Measurements from ENCODE around the gene CSNK1D. TPM values are rescaled to one million over a fixed set of nuclear protein-coding genes. Genes with fewer than 3 reads are reported as not detected.

Gene CSNK1D
- total and polyA plus RNA-seq, 8 donors, result 55.9 to 180 (median 89.1) TPM

DNA sequence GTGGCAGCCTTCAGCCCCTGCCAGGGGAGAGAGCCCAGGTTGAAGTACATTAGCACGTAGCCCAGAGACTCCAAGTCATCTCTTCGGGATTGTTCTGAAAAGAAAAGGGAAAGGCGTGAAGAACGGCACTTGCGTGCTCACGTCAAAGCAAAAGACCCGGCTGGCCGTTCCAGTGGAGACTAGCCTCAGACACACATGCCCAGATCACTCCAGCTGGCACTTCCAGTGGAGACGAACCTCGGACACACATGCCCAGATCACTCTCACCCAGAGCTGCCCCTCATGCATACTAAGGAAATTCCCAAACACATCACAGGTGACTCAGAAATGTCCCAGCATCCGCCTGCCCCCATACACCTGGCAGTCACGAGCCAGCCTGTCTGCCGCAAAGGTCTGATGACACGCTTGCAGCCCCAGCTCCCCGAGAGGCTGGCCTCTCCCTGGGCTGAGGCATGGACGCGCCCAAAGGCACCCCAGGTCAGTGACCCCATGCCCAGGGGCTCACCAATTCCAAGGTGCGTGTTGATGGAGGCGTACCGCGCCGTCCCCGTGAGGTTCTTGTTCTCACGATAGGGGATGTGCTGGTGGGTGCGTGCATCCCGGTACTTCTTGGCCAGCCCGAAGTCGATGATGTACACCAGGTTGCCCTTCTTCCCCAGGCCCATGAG, 20.9 kb downstream of the CSNK1D start:
- TF ChIP-seq EP300 (IDR thresholded peaks at IDR 0.05), result no peak
- TF ChIP-seq POLR2A (IDR thresholded peaks at IDR 0.05), result no peak
- no peak for TF ChIP-seq POLR2AphosphoS5 (IDR thresholded peaks at IDR 0.05)
- TF ChIP-seq, protein P1, sequence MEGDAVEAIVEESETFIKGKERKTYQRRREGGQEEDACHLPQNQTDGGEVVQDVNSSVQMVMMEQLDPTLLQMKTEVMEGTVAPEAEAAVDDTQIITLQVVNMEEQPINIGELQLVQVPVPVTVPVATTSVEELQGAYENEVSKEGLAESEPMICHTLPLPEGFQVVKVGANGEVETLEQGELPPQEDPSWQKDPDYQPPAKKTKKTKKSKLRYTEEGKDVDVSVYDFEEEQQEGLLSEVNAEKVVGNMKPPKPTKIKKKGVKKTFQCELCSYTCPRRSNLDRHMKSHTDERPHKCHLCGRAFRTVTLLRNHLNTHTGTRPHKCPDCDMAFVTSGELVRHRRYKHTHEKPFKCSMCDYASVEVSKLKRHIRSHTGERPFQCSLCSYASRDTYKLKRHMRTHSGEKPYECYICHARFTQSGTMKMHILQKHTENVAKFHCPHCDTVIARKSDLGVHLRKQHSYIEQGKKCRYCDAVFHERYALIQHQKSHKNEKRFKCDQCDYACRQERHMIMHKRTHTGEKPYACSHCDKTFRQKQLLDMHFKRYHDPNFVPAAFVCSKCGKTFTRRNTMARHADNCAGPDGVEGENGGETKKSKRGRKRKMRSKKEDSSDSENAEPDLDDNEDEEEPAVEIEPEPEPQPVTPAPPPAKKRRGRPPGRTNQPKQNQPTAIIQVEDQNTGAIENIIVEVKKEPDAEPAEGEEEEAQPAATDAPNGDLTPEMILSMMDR (IDR thresholded peaks at IDR 0.05), result no peak
- Histone ChIP-seq H3K27me3 (no peaks in the 10 kb centered on the region), H3K4me3 (no peak overlapping the region), H3K4me1 (peaks cover 6 to 42% (median 13%) of the 10 kb centered on the region in 4 donors), H3K36me3 (peaks cover 87 to 100% (median 99%) of the 10 kb centered on the region in 4 donors), H3K27ac (peak overlapping the region in 1 of 5 donors; percentile 49), H3K9me3 (no peaks in the 10 kb centered on the region)
- intact Hi-C loops (cut with DNase I; ENCODE audit: low total_unique reads), result no loop called here
- 92 to 96% (median 95%) methylated on average over 24 to 28 of the region's 28 CpGs for WGBS, 5 donors
- no peak for DNase-seq

DNA sequence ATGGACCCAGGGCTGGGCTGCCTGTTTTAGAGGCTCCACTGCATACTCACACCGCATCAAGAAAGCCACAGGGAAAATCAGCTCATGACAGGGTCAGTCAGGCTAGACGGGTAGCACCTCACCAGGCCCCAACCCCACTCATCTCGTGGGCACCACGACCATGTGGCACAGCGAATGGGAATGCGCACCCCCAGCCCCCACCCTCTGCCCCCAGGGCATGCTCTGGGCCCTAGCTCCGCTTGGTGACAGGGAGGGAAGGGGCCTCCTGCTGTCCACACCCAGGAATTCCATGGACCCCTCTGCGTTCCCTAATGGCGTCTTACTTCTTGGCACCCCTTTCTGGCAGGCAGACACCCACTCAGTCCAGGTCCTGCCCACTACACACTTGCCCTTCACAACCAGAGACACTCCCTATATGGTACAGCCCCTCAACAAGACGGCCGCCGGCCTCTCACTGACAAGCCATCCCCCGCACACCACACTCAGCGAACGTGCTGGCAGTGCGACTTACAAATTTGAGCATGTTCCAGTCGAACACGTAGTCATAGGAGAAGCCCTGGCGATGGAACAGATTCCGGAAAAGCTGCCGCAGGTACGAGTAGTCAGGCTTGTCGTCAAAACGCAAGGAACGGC, 22.5 kb downstream of the CSNK1D start:
- intact Hi-C loops (cut with DNase I; ENCODE audit: low total_unique reads), result no loop called here
- Histone ChIP-seq H3K9me3 (no peaks in the 10 kb centered on the region), H3K36me3 (peaks cover 97 to 100% (median 99%) of the 10 kb centered on the region in 4 donors), H3K27me3 (no peaks in the 10 kb centered on the region), H3K4me1 (peaks cover 22 to 47% (median 26%) of the 10 kb centered on the region in 4 donors), H3K4me3 (no peak overlapping the region), H3K27ac (peak overlapping the region in 1 of 5 donors; percentile 5)
- DNase-seq, result no peak
- TF ChIP-seq EP300 (IDR thresholded peaks at IDR 0.05) (no peak), POLR2A (IDR thresholded peaks at IDR 0.05) (no peak), POLR2AphosphoS5 (IDR thresholded peaks at IDR 0.05) (no peak)
- TF ChIP-seq, protein P1 (IDR thresholded peaks at IDR 0.05), result no peak
- WGBS, 5 donors, result 85 to 94% (median 92%) methylated on average over 20 to 25 of the region's 25 CpGs

- Histone ChIP-seq H3K27me3 (no peaks in the 10 kb centered on the region), H3K4me1 (peaks cover 22 to 56% (median 26%) of the 10 kb centered on the region in 4 donors), H3K9me3 (no peaks in the 10 kb centered on the region), H3K36me3 (peaks cover 97 to 100% (median 99%) of the 10 kb centered on the region in 4 donors), H3K27ac (no peak overlapping the region), H3K4me3 (no peak overlapping the region)
- intact Hi-C loops (cut with DNase I; ENCODE audit: low total_unique reads), result no loop called here
- WGBS, 5 donors, result 83 to 89% (median 87%) methylated on average over 21 to 33 of the region's 33 CpGs
- TF ChIP-seq, protein P1 (IDR thresholded peaks at IDR 0.05), result no peak
- TF ChIP-seq POLR2A (IDR thresholded peaks at IDR 0.05) (no peak), EP300 (IDR thresholded peaks at IDR 0.05) (no peak), POLR2AphosphoS5 (IDR thresholded peaks at IDR 0.05) (no peak)
- no peak for DNase-seq
Observed at GRCh38 chr17:82249896-82250581, 23.5 kb downstream of the CSNK1D start.

All from stomach (tissue), 9 donors.